ENCODE data around the gene CUL3. TPM values are rescaled to one million over a fixed set of nuclear protein-coding genes. Genes with fewer than 3 reads are reported as not detected.
"Not testable (repeated sequence)": the region's sequence is repeated elsewhere in the genome, so short reads cannot be mapped to it uniquely, and the experiment has no call there.

CUL3 gene
- total RNA-seq, 1 donor from 2014 or later = 83.6 TPM

- Mint-ChIP-seq H3K4me1 (ENCODE audit: unreplicated experiment) (peaks cover 61% of the 10 kb centered on the region), H3K36me3 (ENCODE audit: unreplicated experiment) (peaks cover 3% of the 10 kb centered on the region), H3K9me3 (ENCODE audit: unreplicated experiment) (peaks cover 4% of the 10 kb centered on the region), H3K4me3 (ENCODE audit: unreplicated experiment) (no peak overlapping the region), H3K27me3 (ENCODE audit: unreplicated experiment) (no peaks in the 10 kb centered on the region), H3K27ac (ENCODE audit: unreplicated experiment) (peak overlapping the region; percentile 78)
- no peak for DNase-seq (ENCODE audit: extremely low spot score, unreplicated experiment)
- no peak for TF ChIP-seq CTCF (IDR thresholded peaks at IDR 0.05)
Measured at GRCh38 chr2:224520064-224520463, 65.1 kb downstream of the CUL3 start.

- Mint-ChIP-seq H3K27me3 (ENCODE audit: unreplicated experiment) (no peaks in the 10 kb centered on the region), H3K9me3 (ENCODE audit: unreplicated experiment) (peaks cover 4% of the 10 kb centered on the region), H3K4me1 (ENCODE audit: unreplicated experiment) (peaks cover 61% of the 10 kb centered on the region), H3K27ac (ENCODE audit: unreplicated experiment) (peak overlapping the region; percentile 80), H3K36me3 (ENCODE audit: unreplicated experiment) (peaks cover 3% of the 10 kb centered on the region), H3K4me3 (ENCODE audit: unreplicated experiment) (no peak overlapping the region)
- no peak for DNase-seq (ENCODE audit: extremely low spot score, unreplicated experiment)
- no peak for TF ChIP-seq CTCF (IDR thresholded peaks at IDR 0.05)
Measured at GRCh38 chr2:224518806-224519580, 66.2 kb downstream of the CUL3 start.

GRCh38 chr2:224517963-224518362 is 67.2 kb downstream of the CUL3 start:
- no peak for DNase-seq (ENCODE audit: extremely low spot score, unreplicated experiment)
- Mint-ChIP-seq H3K4me3 (ENCODE audit: unreplicated experiment) (no peak overlapping the region), H3K36me3 (ENCODE audit: unreplicated experiment) (peaks cover 6% of the 10 kb centered on the region), H3K9me3 (ENCODE audit: unreplicated experiment) (peaks cover 4% of the 10 kb centered on the region), H3K27me3 (ENCODE audit: unreplicated experiment) (no peaks in the 10 kb centered on the region), H3K27ac (ENCODE audit: unreplicated experiment) (peak overlapping the region; percentile 80), H3K4me1 (ENCODE audit: unreplicated experiment) (peaks cover 57% of the 10 kb centered on the region)
- TF ChIP-seq CTCF (IDR thresholded peaks at IDR 0.05) = no peak

GRCh38 chr2:224516393-224516792 is 68.8 kb downstream of the CUL3 start:
- not testable (repeated sequence) for H3K27ac Mint-ChIP-seq (ENCODE audit: unreplicated experiment); H3K27me3 Mint-ChIP-seq (ENCODE audit: unreplicated experiment); DNase-seq (ENCODE audit: extremely low spot score, unreplicated experiment); H3K4me3 Mint-ChIP-seq (ENCODE audit: unreplicated experiment); H3K36me3 Mint-ChIP-seq (ENCODE audit: unreplicated experiment); H3K9me3 Mint-ChIP-seq (ENCODE audit: unreplicated experiment)
- peaks cover 52% of the 10 kb centered on the region for H3K4me1 Mint-ChIP-seq (ENCODE audit: unreplicated experiment)

- Mint-ChIP-seq H3K4me3 (ENCODE audit: unreplicated experiment) (no peak overlapping the region), H3K27ac (ENCODE audit: unreplicated experiment) (peak overlapping the region; percentile 74), H3K36me3 (ENCODE audit: unreplicated experiment) (peaks cover 15% of the 10 kb centered on the region), H3K27me3 (ENCODE audit: unreplicated experiment) (no peaks in the 10 kb centered on the region), H3K9me3 (ENCODE audit: unreplicated experiment) (peaks cover 4% of the 10 kb centered on the region), H3K4me1 (ENCODE audit: unreplicated experiment) (peaks cover 38% of the 10 kb centered on the region)
- DNase-seq (ENCODE audit: extremely low spot score, unreplicated experiment) = no peak
- no peak for TF ChIP-seq CTCF (IDR thresholded peaks at IDR 0.05)
Measured at GRCh38 chr2:224513991-224514390, 71.2 kb downstream of the CUL3 start.

Data from osteocyte (in vitro differentiated cells).